HepG2 (cell line): ENCODE results near the gene ZSCAN23. TPM values are rescaled to one million over a fixed set of nuclear protein-coding genes. Genes with fewer than 3 reads are reported as not detected.

Experiments
- AGO1 ChIP-seq: fragments of 200-400 bp; formaldehyde crosslinking; IDR thresholded peaks from 2 replicates; pipeline ENCODE4 v1.6.1; 2017; ENCODE audit warnings: mild to moderate bottlenecking, low read depth, low read length, moderate library complexity; ENCODE audit not compliant: poor library complexity, severe bottlenecking
- E2F5 ChIP-seq: sonication (generic); formaldehyde crosslinking; conservative IDR thresholded peaks from 2 replicates; pipeline ENCODE4 v1.4.0; 2020; ENCODE audit warnings: missing genetic modification reagents
- ETV5 ChIP-seq: IDR thresholded peaks from 2 replicates; pipeline ENCODE4 v1.6.1; 2018; ENCODE audit warnings: missing biosample characterization, missing genetic modification reagents, inconsistent platforms, borderline replicate concordance
- GTF2F1 ChIP-seq: fragments of 150-350 bp; IDR thresholded peaks from 2 replicates; pipeline ENCODE4 v1.6.1; 2014; ENCODE audit warnings: low read length
- HMGXB3 ChIP-seq: sonication (generic); formaldehyde crosslinking; IDR thresholded peaks from 2 replicates; pipeline ENCODE4 v1.4.0; 2020; ENCODE audit warnings: missing genetic modification reagents, borderline replicate concordance
- MXI1 ChIP-seq: IDR thresholded peaks from 3 replicates; pipeline ENCODE4 v1.6.1; 2012; ENCODE audit warnings: low read depth, low read length, inconsistent platforms, borderline replicate concordance
- MYNN ChIP-seq: sonication (generic); formaldehyde crosslinking; IDR thresholded peaks from 2 replicates; pipeline ENCODE4 v1.4.0; 2020; ENCODE audit warnings: mild to moderate bottlenecking, low read depth, missing genetic modification reagents
- NFATC3 ChIP-seq: sonication (generic); formaldehyde crosslinking; IDR thresholded peaks from 2 replicates; pipeline ENCODE4 v1.5.1; 2020; ENCODE audit warnings: mild to moderate bottlenecking, missing genetic modification reagents
- NRL ChIP-seq: sonication (generic); formaldehyde crosslinking; IDR thresholded peaks from 2 replicates; pipeline ENCODE4 v1.5.0; 2020; ENCODE audit warnings: missing genetic modification reagents, mild to moderate bottlenecking, moderate library complexity, borderline replicate concordance
- RAD51 ChIP-seq: fragments of 450-650 bp; IDR thresholded peaks from 2 replicates; pipeline ENCODE4 v1.6.1; 2016; ENCODE audit warnings: borderline replicate concordance
- TSC22D2 ChIP-seq: sonication (generic); formaldehyde crosslinking; IDR thresholded peaks from 2 replicates; pipeline ENCODE4 v1.5.1; 2020; ENCODE audit warnings: missing genetic modification reagents, mild to moderate bottlenecking, borderline replicate concordance
- ZBTB26 ChIP-seq: IDR thresholded peaks from 2 replicates; pipeline ENCODE4 v1.6.1; 2016; ENCODE audit warnings: missing compliant biosample characterization, missing genetic modification reagents, borderline replicate concordance
- ZBTB39 ChIP-seq: sonication (generic); formaldehyde crosslinking; IDR thresholded peaks from 2 replicates; pipeline ENCODE4 v1.5.0; 2020; ENCODE audit warnings: missing genetic modification reagents
- ZNF362 ChIP-seq: sonication (generic); formaldehyde crosslinking; IDR thresholded peaks from 2 replicates; pipeline ENCODE4 v1.4.0; 2020; ENCODE audit warnings: missing genetic modification reagents, mild to moderate bottlenecking, borderline replicate concordance
- ZNF563 ChIP-seq: sonication (generic); formaldehyde crosslinking; IDR thresholded peaks from 2 replicates; pipeline ENCODE4 v1.8.0; 2022; ENCODE audit warnings: mild to moderate bottlenecking, moderate library complexity, missing genetic modification reagents
- ZNF709 ChIP-seq: sonication (generic); formaldehyde crosslinking; IDR thresholded peaks from 2 replicates; pipeline ENCODE4 v1.5.0; 2020; ENCODE audit warnings: mild to moderate bottlenecking, missing genetic modification reagents
- polyA plus RNA-seq, 8 experiments: library from polyadenylated mRNA; depleted of rRNA in 3 of 8; stranded (reverse) in 7 of 8; unstranded in 1 of 8; fragments of >200 nt; fragmentation: Illumina TruSeq in 4 of 8; extraction: Trizol in 4 of 8; gene quantifications; 2 replicates each; pipeline versions ENCODE4 v1.2.1 to v1.2.3, GENCODE V29; 2011 to 2016; ENCODE audit warnings: low read depth in 4 of 8, missing spikeins in 1 of 8, mixed read lengths in 1 of 8; ENCODE audit not compliant: insufficient read depth in 1 of 8
- total RNA-seq, 5 experiments: library from RNA; depleted of rRNA; stranded (reverse); fragments of >200 nt; fragmentation: Illumina TruSeq; extraction: Trizol; gene quantifications; 2 replicates each; pipeline ENCODE4 v1.2.3, GENCODE V29; 2016; ENCODE audit warnings: low read depth in 1 of 5

The ZSCAN23 gene
- total and polyA plus RNA-seq, 2 of the 13 experiments (the other 11 are each of a cell fraction or from before 2014, with no cell fraction given): 0.29 to 1.2 TPM

GRCh38 chr6:28383235-28384142 lies 59.8 kb downstream of the ZSCAN23 start (continued):
- TF ChIP-seq ZBTB39 (no peak), AGO1 (no peak), NFATC3 (CRISPR knock-in tag) (no peak), GTF2F1 (0 out of 2 replicates have a peak, but pooled peaks have one; percentile 32), ZNF563 (CRISPR knock-in tag) (peak; percentile 75; the same call in 1 of the 2 replicates), TSC22D2 (peak; percentile 94; the same call in 1 of the 2 replicates), MXI1 (peak; percentile 92; the same call in 2 of the 3 replicates), ZNF362 (0 out of 2 replicates have a peak, but pooled peaks have one; percentile 41), E2F5 (peak; percentile 80; the same call in 1 of the 2 replicates), ZBTB26 (CRISPR knock-in tag) (peak; percentile 87), MYNN (CRISPR knock-in tag) (no peak), HMGXB3 (CRISPR knock-in tag) (0 out of 2 replicates have a peak, but pooled peaks have one; percentile 71), ETV5 (CRISPR knock-in tag) (no peak), RAD51 (no peak), NRL (CRISPR knock-in tag) (peak; percentile 96; the same call in 1 of the 2 replicates), ZNF709 (0 out of 2 replicates have a peak, but pooled peaks have one; percentile 63)
